ENCODE results near the gene C4orf36. TPM values are rescaled to one million over a fixed set of nuclear protein-coding genes. Genes with fewer than 3 reads are reported as not detected.

Gene C4orf36
- total RNA-seq, 1 donor from 2014 or later = not detected

- Mint-ChIP-seq H3K27me3 (ENCODE audit: low read depth, unreplicated experiment) (no peaks in the 10 kb centered on the region), H3K4me1 (ENCODE audit: low read depth, unreplicated experiment) (no peaks in the 10 kb centered on the region), H3K36me3 (ENCODE audit: low read depth, unreplicated experiment) (no peaks in the 10 kb centered on the region), H3K27ac (ENCODE audit: unreplicated experiment) (no peak overlapping the region), H3K4me3 (ENCODE audit: unreplicated experiment) (no peak overlapping the region), H3K9me3 (ENCODE audit: unreplicated experiment) (no peaks in the 10 kb centered on the region)
- H3K9me3 ChIP-seq (ENCODE audit: insufficient read depth, low read depth, low read length) = no peaks in the 10 kb centered on the region
- no peaks in the 10 kb centered on the region for H3K36me3 ChIP-seq (ENCODE audit: insufficient read depth, low read length)
- H3K4me2 ChIP-seq (ENCODE audit: low read length) = no peak overlapping the region
- TF ChIP-seq, protein P1, sequence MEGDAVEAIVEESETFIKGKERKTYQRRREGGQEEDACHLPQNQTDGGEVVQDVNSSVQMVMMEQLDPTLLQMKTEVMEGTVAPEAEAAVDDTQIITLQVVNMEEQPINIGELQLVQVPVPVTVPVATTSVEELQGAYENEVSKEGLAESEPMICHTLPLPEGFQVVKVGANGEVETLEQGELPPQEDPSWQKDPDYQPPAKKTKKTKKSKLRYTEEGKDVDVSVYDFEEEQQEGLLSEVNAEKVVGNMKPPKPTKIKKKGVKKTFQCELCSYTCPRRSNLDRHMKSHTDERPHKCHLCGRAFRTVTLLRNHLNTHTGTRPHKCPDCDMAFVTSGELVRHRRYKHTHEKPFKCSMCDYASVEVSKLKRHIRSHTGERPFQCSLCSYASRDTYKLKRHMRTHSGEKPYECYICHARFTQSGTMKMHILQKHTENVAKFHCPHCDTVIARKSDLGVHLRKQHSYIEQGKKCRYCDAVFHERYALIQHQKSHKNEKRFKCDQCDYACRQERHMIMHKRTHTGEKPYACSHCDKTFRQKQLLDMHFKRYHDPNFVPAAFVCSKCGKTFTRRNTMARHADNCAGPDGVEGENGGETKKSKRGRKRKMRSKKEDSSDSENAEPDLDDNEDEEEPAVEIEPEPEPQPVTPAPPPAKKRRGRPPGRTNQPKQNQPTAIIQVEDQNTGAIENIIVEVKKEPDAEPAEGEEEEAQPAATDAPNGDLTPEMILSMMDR (IDR thresholded peaks at IDR 0.05; ENCODE audit: insufficient read depth, low read depth, low read length) = no peak
- no peak for TF ChIP-seq EZH2 (IDR thresholded peaks at IDR 0.05; ENCODE audit: insufficient read depth, low read length)
- no peaks in the 10 kb centered on the region for H4K20me1 ChIP-seq (ENCODE audit: insufficient read depth, low read length)
- FAIRE-seq (no peak), DNase-seq (ENCODE audit: low read depth) (no peak)
- H3K79me2 ChIP-seq (ENCODE audit: insufficient read depth, low read length) = no peaks in the 10 kb centered on the region
- H2AFZ ChIP-seq (ENCODE audit: low read depth, low read length) = no peak overlapping the region
- no peaks in the 10 kb centered on the region for H3K27me3 ChIP-seq (ENCODE audit: insufficient read depth, low read length)
- no peak overlapping the region for H3K4me3 ChIP-seq (ENCODE audit: insufficient read depth, low read depth, low read length)
- H3K27ac ChIP-seq (ENCODE audit: low read depth, low read length) = no peak overlapping the region
- no peaks in the 10 kb centered on the region for H3K4me1 ChIP-seq (ENCODE audit: insufficient read depth, low read length)
- H3K9ac ChIP-seq (ENCODE audit: low read length) = no peak overlapping the region
These were observed 6.3 kb upstream of the C4orf36 start for GRCh38 chr4:86898562-86898961.

DNA sequence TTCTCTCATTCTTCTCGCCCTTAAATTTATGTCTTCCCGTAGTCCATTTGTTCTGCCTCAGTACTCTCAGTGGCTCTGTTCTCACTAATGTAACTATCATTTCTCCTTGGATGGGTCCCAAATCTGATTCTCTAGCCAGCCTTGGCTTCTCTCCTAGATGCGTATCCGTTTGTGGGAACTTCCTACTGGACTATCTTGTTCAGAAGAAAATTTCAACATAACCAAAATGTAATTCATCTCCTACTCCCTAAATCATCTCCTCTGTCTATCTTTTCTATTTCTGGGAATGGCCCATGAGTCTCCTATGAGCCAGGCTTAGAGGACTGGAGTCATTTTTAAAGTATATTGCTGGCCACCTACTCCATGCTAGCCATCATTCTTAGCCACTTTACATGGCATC is 4.4 kb upstream of the C4orf36 start:
- Mint-ChIP-seq H3K9me3 (ENCODE audit: unreplicated experiment) (peaks cover 2% of the 10 kb centered on the region), H3K27ac (ENCODE audit: unreplicated experiment) (no peak overlapping the region), H3K27me3 (ENCODE audit: low read depth, unreplicated experiment) (peaks cover 2% of the 10 kb centered on the region), H3K4me1 (ENCODE audit: low read depth, unreplicated experiment) (no peaks in the 10 kb centered on the region), H3K36me3 (ENCODE audit: low read depth, unreplicated experiment) (no peaks in the 10 kb centered on the region), H3K4me3 (ENCODE audit: unreplicated experiment) (no peak overlapping the region)
- H3K36me3 ChIP-seq (ENCODE audit: insufficient read depth, low read length) = no peaks in the 10 kb centered on the region
- peak; percentile 18 for DNase-seq (ENCODE audit: low read depth)
- H3K4me3 ChIP-seq (ENCODE audit: insufficient read depth, low read depth, low read length) = no peak overlapping the region
- no peaks in the 10 kb centered on the region for H3K79me2 ChIP-seq (ENCODE audit: insufficient read depth, low read length)
- no peaks in the 10 kb centered on the region for H3K4me1 ChIP-seq (ENCODE audit: insufficient read depth, low read length)
- no peak for FAIRE-seq
- no peak overlapping the region for H3K27ac ChIP-seq (ENCODE audit: low read depth, low read length)
- TF ChIP-seq EZH2 (IDR thresholded peaks at IDR 0.05; ENCODE audit: insufficient read depth, low read length) = no peak
- TF ChIP-seq, protein P1 (IDR thresholded peaks at IDR 0.05; ENCODE audit: insufficient read depth, low read depth, low read length) = no peak
- no peaks in the 10 kb centered on the region for H3K27me3 ChIP-seq (ENCODE audit: insufficient read depth, low read length)
- H2AFZ ChIP-seq (ENCODE audit: low read depth, low read length) = no peak overlapping the region
- no peaks in the 10 kb centered on the region for H4K20me1 ChIP-seq (ENCODE audit: insufficient read depth, low read length)
- H3K9me3 ChIP-seq (ENCODE audit: insufficient read depth, low read depth, low read length) = no peaks in the 10 kb centered on the region
- no peak overlapping the region for H3K4me2 ChIP-seq (ENCODE audit: low read length)
- no peak overlapping the region for H3K9ac ChIP-seq (ENCODE audit: low read length)

GRCh38 chr4:86895692-86896488 is 3.7 kb upstream of the C4orf36 start:
- H3K4me1 ChIP-seq (ENCODE audit: insufficient read depth, low read length) = no peaks in the 10 kb centered on the region
- H3K27me3 Mint-ChIP-seq (ENCODE audit: low read depth, unreplicated experiment) = peaks cover 2% of the 10 kb centered on the region
- H3K9ac ChIP-seq (ENCODE audit: low read length) = no peak overlapping the region
- H3K4me3 ChIP-seq (ENCODE audit: insufficient read depth, low read depth, low read length) = no peak overlapping the region
- DNase-seq (ENCODE audit: low read depth) (peak; percentile 53), FAIRE-seq (peak; percentile 95)
- H3K4me3 Mint-ChIP-seq (ENCODE audit: unreplicated experiment) = no peak overlapping the region
- no peak overlapping the region for H3K4me2 ChIP-seq (ENCODE audit: low read length)
- TF ChIP-seq EZH2 (IDR thresholded peaks at IDR 0.05; ENCODE audit: insufficient read depth, low read length) = no peak
- TF ChIP-seq, protein P1 (IDR thresholded peaks at IDR 0.05; ENCODE audit: insufficient read depth, low read depth, low read length) = peak; percentile 68
- H2AFZ ChIP-seq (ENCODE audit: low read depth, low read length) = no peak overlapping the region
- H3K79me2 ChIP-seq (ENCODE audit: insufficient read depth, low read length) = no peaks in the 10 kb centered on the region
- H3K27me3 ChIP-seq (ENCODE audit: insufficient read depth, low read length) = no peaks in the 10 kb centered on the region
- H3K36me3 ChIP-seq (ENCODE audit: insufficient read depth, low read length) = no peaks in the 10 kb centered on the region
- no peaks in the 10 kb centered on the region for H4K20me1 ChIP-seq (ENCODE audit: insufficient read depth, low read length)
- no peak overlapping the region for H3K27ac ChIP-seq (ENCODE audit: low read depth, low read length)
- H3K4me1 Mint-ChIP-seq (ENCODE audit: low read depth, unreplicated experiment) = no peaks in the 10 kb centered on the region
- no peak overlapping the region for H3K27ac Mint-ChIP-seq (ENCODE audit: unreplicated experiment)
- H3K36me3 Mint-ChIP-seq (ENCODE audit: low read depth, unreplicated experiment) = no peaks in the 10 kb centered on the region
- no peaks in the 10 kb centered on the region for H3K9me3 ChIP-seq (ENCODE audit: insufficient read depth, low read depth, low read length)
- peaks cover 2% of the 10 kb centered on the region for H3K9me3 Mint-ChIP-seq (ENCODE audit: unreplicated experiment)

Data from astrocyte (in vitro differentiated cells and primary cell).